ENCODE data around the gene PDLIM7. TPM values are rescaled to one million over a fixed set of nuclear protein-coding genes. Genes with fewer than 3 reads are reported as not detected.
A peak's percentile ranks its signal among the peaks of the same experiment; 100 is the strongest.

Gene PDLIM7
- total and polyA plus RNA-seq, 10 of the 15 experiments (the other 5 are each of a cell fraction or from before 2014, with no cell fraction given) = 0.82 to 36.6 (median 19.3) TPM

DNA sequence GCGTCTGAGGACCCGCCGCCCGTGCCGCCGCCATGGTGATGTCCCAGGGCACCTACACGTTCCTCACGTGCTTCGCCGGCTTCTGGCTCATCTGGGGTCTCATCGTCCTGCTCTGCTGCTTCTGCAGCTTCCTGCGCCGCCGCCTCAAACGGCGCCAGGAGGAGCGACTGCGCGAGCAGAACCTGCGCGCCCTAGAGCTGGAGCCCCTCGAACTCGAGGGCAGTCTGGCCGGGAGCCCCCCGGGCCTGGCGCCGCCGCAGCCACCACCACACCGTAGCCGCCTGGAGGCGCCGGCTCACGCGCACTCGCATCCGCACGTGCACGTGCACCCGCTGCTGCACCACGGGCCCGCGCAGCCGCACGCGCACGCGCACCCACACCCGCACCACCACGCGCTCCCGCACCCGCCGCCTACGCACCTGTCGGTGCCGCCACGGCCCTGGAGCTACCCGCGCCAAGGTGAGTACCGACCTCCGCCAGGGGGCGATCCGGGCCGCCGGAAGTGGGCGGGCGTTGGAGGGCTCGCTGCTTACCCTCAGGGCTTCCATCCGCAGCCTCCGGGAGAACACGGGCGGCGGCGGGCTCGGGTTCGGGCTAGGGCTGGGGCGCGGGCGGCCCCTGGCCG is 42.3 kb downstream of the PDLIM7 start (continued):
- TF ChIP-seq ZBTB40 (IDR thresholded peaks at IDR 0.05; ENCODE audit: borderline replicate concordance) = no peak
- TF ChIP-seq PKNOX1 (IDR thresholded peaks at IDR 0.05) = no peak
- TF ChIP-seq NFIC (IDR thresholded peaks at IDR 0.05; ENCODE audit: low read depth, low read length) = no peak
- TF ChIP-seq, protein P1, sequence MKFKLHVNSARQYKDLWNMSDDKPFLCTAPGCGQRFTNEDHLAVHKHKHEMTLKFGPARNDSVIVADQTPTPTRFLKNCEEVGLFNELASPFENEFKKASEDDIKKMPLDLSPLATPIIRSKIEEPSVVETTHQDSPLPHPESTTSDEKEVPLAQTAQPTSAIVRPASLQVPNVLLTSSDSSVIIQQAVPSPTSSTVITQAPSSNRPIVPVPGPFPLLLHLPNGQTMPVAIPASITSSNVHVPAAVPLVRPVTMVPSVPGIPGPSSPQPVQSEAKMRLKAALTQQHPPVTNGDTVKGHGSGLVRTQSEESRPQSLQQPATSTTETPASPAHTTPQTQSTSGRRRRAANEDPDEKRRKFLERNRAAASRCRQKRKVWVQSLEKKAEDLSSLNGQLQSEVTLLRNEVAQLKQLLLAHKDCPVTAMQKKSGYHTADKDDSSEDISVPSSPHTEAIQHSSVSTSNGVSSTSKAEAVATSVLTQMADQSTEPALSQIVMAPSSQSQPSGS (IDR thresholded peaks at IDR 0.05; ENCODE audit: low read length) = no peak
- no peak for TF ChIP-seq RUNX3 (IDR thresholded peaks at IDR 0.05; ENCODE audit: low read length)
- TF ChIP-seq CHD2 (IDR thresholded peaks at IDR 0.05; ENCODE audit: borderline replicate concordance, low read depth, low read length) = 0 out of 2 replicates have a peak, but pooled peaks have one; percentile 17
- TF ChIP-seq POLR2AphosphoS5 (IDR thresholded peaks at IDR 0.05; ENCODE audit: low read length) = no peak
- no peak; the same call in 1 of the 2 replicates for TF ChIP-seq IRF3 (IDR thresholded peaks at IDR 0.05)
- TF ChIP-seq NR2C2 (IDR thresholded peaks at IDR 0.05; ENCODE audit: borderline replicate concordance, control insufficient read depth, insufficient read length, low read depth) = no peak
- TF ChIP-seq JUNB (IDR thresholded peaks at IDR 0.05) = no peak
- TF ChIP-seq SMARCA5 (IDR thresholded peaks at IDR 0.05) = peak; percentile 96
- TF ChIP-seq MEF2B (IDR thresholded peaks at IDR 0.05; ENCODE audit: partially characterized antibody, poor library complexity, severe bottlenecking) = no peak
- no peak for TF ChIP-seq ZNF274 (IDR thresholded peaks at IDR 0.05; ENCODE audit: insufficient read depth, insufficient read length)
- TF ChIP-seq, protein P2, sequence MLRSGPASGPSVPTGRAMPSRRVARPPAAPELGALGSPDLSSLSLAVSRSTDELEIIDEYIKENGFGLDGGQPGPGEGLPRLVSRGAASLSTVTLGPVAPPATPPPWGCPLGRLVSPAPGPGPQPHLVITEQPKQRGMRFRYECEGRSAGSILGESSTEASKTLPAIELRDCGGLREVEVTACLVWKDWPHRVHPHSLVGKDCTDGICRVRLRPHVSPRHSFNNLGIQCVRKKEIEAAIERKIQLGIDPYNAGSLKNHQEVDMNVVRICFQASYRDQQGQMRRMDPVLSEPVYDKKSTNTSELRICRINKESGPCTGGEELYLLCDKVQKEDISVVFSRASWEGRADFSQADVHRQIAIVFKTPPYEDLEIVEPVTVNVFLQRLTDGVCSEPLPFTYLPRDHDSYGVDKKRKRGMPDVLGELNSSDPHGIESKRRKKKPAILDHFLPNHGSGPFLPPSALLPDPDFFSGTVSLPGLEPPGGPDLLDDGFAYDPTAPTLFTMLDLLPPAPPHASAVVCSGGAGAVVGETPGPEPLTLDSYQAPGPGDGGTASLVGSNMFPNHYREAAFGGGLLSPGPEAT (IDR thresholded peaks at IDR 0.05; ENCODE audit: low read depth) = no peak
- peak; percentile 48 for TF ChIP-seq CREM (IDR thresholded peaks at IDR 0.05; ENCODE audit: low read depth)
- TF ChIP-seq ATF7 (IDR thresholded peaks at IDR 0.05; ENCODE audit: low read depth) = no peak
- TF ChIP-seq, protein P3, sequence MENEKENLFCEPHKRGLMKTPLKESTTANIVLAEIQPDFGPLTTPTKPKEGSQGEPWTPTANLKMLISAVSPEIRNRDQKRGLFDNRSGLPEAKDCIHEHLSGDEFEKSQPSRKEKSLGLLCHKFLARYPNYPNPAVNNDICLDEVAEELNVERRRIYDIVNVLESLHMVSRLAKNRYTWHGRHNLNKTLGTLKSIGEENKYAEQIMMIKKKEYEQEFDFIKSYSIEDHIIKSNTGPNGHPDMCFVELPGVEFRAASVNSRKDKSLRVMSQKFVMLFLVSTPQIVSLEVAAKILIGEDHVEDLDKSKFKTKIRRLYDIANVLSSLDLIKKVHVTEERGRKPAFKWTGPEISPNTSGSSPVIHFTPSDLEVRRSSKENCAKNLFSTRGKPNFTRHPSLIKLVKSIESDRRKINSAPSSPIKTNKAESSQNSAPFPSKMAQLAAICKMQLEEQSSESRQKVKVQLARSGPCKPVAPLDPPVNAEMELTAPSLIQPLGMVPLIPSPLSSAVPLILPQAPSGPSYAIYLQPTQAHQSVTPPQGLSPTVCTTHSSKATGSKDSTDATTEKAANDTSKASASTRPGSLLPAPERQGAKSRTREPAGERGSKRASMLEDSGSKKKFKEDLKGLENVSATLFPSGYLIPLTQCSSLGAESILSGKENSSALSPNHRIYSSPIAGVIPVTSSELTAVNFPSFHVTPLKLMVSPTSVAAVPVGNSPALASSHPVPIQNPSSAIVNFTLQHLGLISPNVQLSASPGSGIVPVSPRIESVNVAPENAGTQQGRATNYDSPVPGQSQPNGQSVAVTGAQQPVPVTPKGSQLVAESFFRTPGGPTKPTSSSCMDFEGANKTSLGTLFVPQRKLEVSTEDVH (IDR thresholded peaks at IDR 0.05; ENCODE audit: low read depth, partially characterized antibody) = no peak
- TF ChIP-seq SRF (IDR thresholded peaks at IDR 0.05; ENCODE audit: low read depth in 2 of 2, low read length in 2 of 2) = no peak

Measured in GM12878 (cell line).